ENCODE results near the gene PTPRN2. TPM values are rescaled to one million over a fixed set of nuclear protein-coding genes. Genes with fewer than 3 reads are reported as not detected.

PTPRN2 gene
- total RNA-seq, 1 experiment from 2014 or later: 0.11 TPM

- Histone ChIP-seq H3K4me3 (ENCODE audit: low read depth, low read length, poor library complexity, severe bottlenecking) (no peak overlapping the region), H3K27me3 (replicated peaks; ENCODE audit: insufficient read depth, low read depth, low read length, poor library complexity) (peaks cover under 1% of the 10 kb centered on the region), H3K9me3 (ENCODE audit: low read depth, low read length, poor library complexity, severe bottlenecking) (no peaks in the 10 kb centered on the region), H3K36me3 (ENCODE audit: insufficient read depth, low read length, poor library complexity, severe bottlenecking) (no peaks in the 10 kb centered on the region), H3K4me1 (ENCODE audit: insufficient read depth, low read length, poor library complexity, severe bottlenecking) (no peaks in the 10 kb centered on the region), H3K27ac (ENCODE audit: low read depth, low read length, poor library complexity, severe bottlenecking) (no peak overlapping the region)
- TF ChIP-seq CTCF (conservative IDR thresholded peaks at IDR 0.05; ENCODE audit: low read depth, low read length): no peak
- TF ChIP-seq EZH2 (IDR thresholded peaks at IDR 0.05; ENCODE audit: borderline replicate concordance, low read depth, low read length, poor library complexity, severe bottlenecking): no peak
- BruUV-seq (replicated peaks): no TSS peak
- ChIA-PET CTCF (no interaction called here), POLR2A (ENCODE audit: low non-redundant PET) (no interaction called here)
- intact Hi-C loops (cut with micrococcal nuclease; ENCODE audit: unreplicated experiment): no loop called here
- no peak for DNase-seq (ENCODE audit: low spot score)
Measured at GRCh38 chr7:157547102-157547501, 1040.5 kb downstream of the PTPRN2 start.

- BruUV-seq (replicated peaks): no TSS peak
- Histone ChIP-seq H3K9me3 (ENCODE audit: low read depth, low read length, poor library complexity, severe bottlenecking) (no peaks in the 10 kb centered on the region), H3K36me3 (ENCODE audit: insufficient read depth, low read length, poor library complexity, severe bottlenecking) (no peaks in the 10 kb centered on the region), H3K27me3 (replicated peaks; ENCODE audit: insufficient read depth, low read depth, low read length, poor library complexity) (peaks cover 4% of the 10 kb centered on the region), H3K4me3 (ENCODE audit: low read depth, low read length, poor library complexity, severe bottlenecking) (no peak overlapping the region), H3K27ac (ENCODE audit: low read depth, low read length, poor library complexity, severe bottlenecking) (no peak overlapping the region), H3K4me1 (ENCODE audit: insufficient read depth, low read length, poor library complexity, severe bottlenecking) (no peaks in the 10 kb centered on the region)
- ChIA-PET POLR2A (ENCODE audit: low non-redundant PET) (no interaction called here), CTCF (no interaction called here)
- DNase-seq (ENCODE audit: low spot score): no peak
- TF ChIP-seq CTCF (conservative IDR thresholded peaks at IDR 0.05; ENCODE audit: low read depth, low read length): no peak
- TF ChIP-seq EZH2 (IDR thresholded peaks at IDR 0.05; ENCODE audit: borderline replicate concordance, low read depth, low read length, poor library complexity, severe bottlenecking): no peak
- intact Hi-C loops (cut with micrococcal nuclease; ENCODE audit: unreplicated experiment): no loop called here
Measured at GRCh38 chr7:157545681-157546060, 1042.0 kb downstream of the PTPRN2 start.

- Histone ChIP-seq H3K27me3 (replicated peaks; ENCODE audit: insufficient read depth, low read depth, low read length, poor library complexity) (peaks cover 4% of the 10 kb centered on the region), H3K27ac (ENCODE audit: low read depth, low read length, poor library complexity, severe bottlenecking) (no peak overlapping the region), H3K4me3 (ENCODE audit: low read depth, low read length, poor library complexity, severe bottlenecking) (no peak overlapping the region), H3K4me1 (ENCODE audit: insufficient read depth, low read length, poor library complexity, severe bottlenecking) (no peaks in the 10 kb centered on the region), H3K9me3 (ENCODE audit: low read depth, low read length, poor library complexity, severe bottlenecking) (no peaks in the 10 kb centered on the region), H3K36me3 (ENCODE audit: insufficient read depth, low read length, poor library complexity, severe bottlenecking) (no peaks in the 10 kb centered on the region)
- ChIA-PET POLR2A (ENCODE audit: low non-redundant PET) (no interaction called here), CTCF (no interaction called here)
- no TSS peak for BruUV-seq (replicated peaks)
- intact Hi-C loops (cut with micrococcal nuclease; ENCODE audit: unreplicated experiment): no loop called here
- no peak for DNase-seq (ENCODE audit: low spot score)
- TF ChIP-seq EZH2 (IDR thresholded peaks at IDR 0.05; ENCODE audit: borderline replicate concordance, low read depth, low read length, poor library complexity, severe bottlenecking): no peak
- TF ChIP-seq CTCF (conservative IDR thresholded peaks at IDR 0.05; ENCODE audit: low read depth, low read length): no peak
Measured at GRCh38 chr7:157544980-157545680, 1042.5 kb downstream of the PTPRN2 start.

Measured in A673 (cell line).